ENCODE results near the gene ROBO4.

ROBO4 gene

GRCh38 chr11:124897674-124898262 is at the start of gene ROBO4:
Gene ROBO4 (minus strand): TSS chr11:124897865. CDS start chr11:124897795, 70 bp downstream.
- DNase-seq (ENCODE audit: low spot score), result no peak

GRCh38 chr11:124946735-124947141 is 49.1 kb upstream of the ROBO4 start:
- peak; percentile 8 for DNase-seq (ENCODE audit: low spot score)

- no peak for DNase-seq (ENCODE audit: low spot score)
Observed at GRCh38 chr11:124945826-124946225, 48.2 kb upstream of the ROBO4 start.

- DNase-seq (ENCODE audit: low spot score), result no peak
Observed at GRCh38 chr11:124944565-124944964, 46.9 kb upstream of the ROBO4 start.

- DNase-seq (ENCODE audit: low spot score), result no peak
Observed at GRCh38 chr11:124943741-124944140, 46.1 kb upstream of the ROBO4 start.

GRCh38 chr11:124943254-124943616 is 45.6 kb upstream of the ROBO4 start:
- DNase-seq (ENCODE audit: low spot score), result no peak

GRCh38 chr11:124942466-124943253 is 45.0 kb upstream of the ROBO4 start:
- DNase-seq (ENCODE audit: low spot score), result no peak

- DNase-seq (ENCODE audit: low spot score), result no peak
Observed at GRCh38 chr11:124941703-124942102, 44.0 kb upstream of the ROBO4 start.

GRCh38 chr11:124938970-124939369 is 41.3 kb upstream of the ROBO4 start:
- DNase-seq (ENCODE audit: low spot score), result no peak

GRCh38 chr11:124938206-124938765 is 40.6 kb upstream of the ROBO4 start:
- DNase-seq (ENCODE audit: low spot score), result no peak

GRCh38 chr11:124937336-124937935 is 39.8 kb upstream of the ROBO4 start:
- no peak for DNase-seq (ENCODE audit: low spot score)

- DNase-seq (ENCODE audit: low spot score), result no peak
Observed at GRCh38 chr11:124935548-124936514, 38.2 kb upstream of the ROBO4 start, which contains the start of gene HEPACAM. Gene HEPACAM (minus strand): TSS chr11:124936047. CDS start chr11:124936006, 41 bp downstream.

GRCh38 chr11:124934862-124935547 is 37.3 kb upstream of the ROBO4 start:
- peak; percentile 73 for DNase-seq (ENCODE audit: low spot score)

GRCh38 chr11:124930799-124931198 is 33.1 kb upstream of the ROBO4 start:
- DNase-seq (ENCODE audit: low spot score), result no peak

- no peak for DNase-seq (ENCODE audit: low spot score)
Observed at GRCh38 chr11:124928942-124929665, 31.4 kb upstream of the ROBO4 start.

GRCh38 chr11:124923296-124923695 is 25.6 kb upstream of the ROBO4 start:
- DNase-seq (ENCODE audit: low spot score), result no peak

GRCh38 chr11:124922831-124923230 is 25.2 kb upstream of the ROBO4 start:
- no peak for DNase-seq (ENCODE audit: low spot score)

- peak; percentile 62 for DNase-seq (ENCODE audit: low spot score)
Observed at GRCh38 chr11:124920870-124921609, 23.4 kb upstream of the ROBO4 start.

- DNase-seq (ENCODE audit: low spot score), result no peak
Observed at GRCh38 chr11:124920356-124920755, 22.7 kb upstream of the ROBO4 start.

- no peak for DNase-seq (ENCODE audit: low spot score)
Observed at GRCh38 chr11:124919898-124920297, 22.2 kb upstream of the ROBO4 start.
